GM12875 (cell line): ENCODE data around the gene FBXO11.

Experiments
- H3K4me3 ChIP-seq: one replicate; pipeline ENCODE4 v1.5.1; 2011; ENCODE audit warnings: low read depth, low read length, control low read depth
- CTCF ChIP-seq: IDR thresholded peaks from 2 replicates; pipeline ENCODE4 v1.5.1; 2011; ENCODE audit warnings: low read depth, mild to moderate bottlenecking, control low read depth, inconsistent platforms, low read length, moderate library complexity, borderline replicate concordance; ENCODE audit not compliant: insufficient read depth

FBXO11 gene

GRCh38 chr2:47896450-47896968 lies 9.8 kb downstream of the FBXO11 start:
- no peak overlapping the region for H3K4me3 ChIP-seq
- no peak for TF ChIP-seq CTCF

GRCh38 chr2:47893771-47894170 lies 12.5 kb downstream of the FBXO11 start:
- no peak overlapping the region for H3K4me3 ChIP-seq
- TF ChIP-seq CTCF: no peak

- H3K4me3 ChIP-seq: no peak overlapping the region
- no peak for TF ChIP-seq CTCF
Measured at GRCh38 chr2:47892338-47892730, 14.0 kb downstream of the FBXO11 start.

- no peak overlapping the region for H3K4me3 ChIP-seq
Measured at GRCh38 chr2:47891369-47892337, 14.6 kb downstream of the FBXO11 start.

GRCh38 chr2:47890711-47891368 lies 15.5 kb downstream of the FBXO11 start:
- no peak for TF ChIP-seq CTCF
- no peak overlapping the region for H3K4me3 ChIP-seq

More at GRCh38 chr2:47891369-47892337, 14.6 kb downstream of the FBXO11 start:
- TF ChIP-seq CTCF: no peak

- no peak overlapping the region for H3K4me3 ChIP-seq
- TF ChIP-seq CTCF: no peak
Measured at GRCh38 chr2:47888581-47889280, 17.6 kb downstream of the FBXO11 start.
